ENCODE measurements around the gene HMG20A. TPM values are rescaled to one million over a fixed set of nuclear protein-coding genes. Genes with fewer than 3 reads are reported as not detected.

HMG20A gene
- total RNA-seq, 6 experiments from 2014 or later, result 26.6 to 30.5 (median 28.3) TPM

DNA sequence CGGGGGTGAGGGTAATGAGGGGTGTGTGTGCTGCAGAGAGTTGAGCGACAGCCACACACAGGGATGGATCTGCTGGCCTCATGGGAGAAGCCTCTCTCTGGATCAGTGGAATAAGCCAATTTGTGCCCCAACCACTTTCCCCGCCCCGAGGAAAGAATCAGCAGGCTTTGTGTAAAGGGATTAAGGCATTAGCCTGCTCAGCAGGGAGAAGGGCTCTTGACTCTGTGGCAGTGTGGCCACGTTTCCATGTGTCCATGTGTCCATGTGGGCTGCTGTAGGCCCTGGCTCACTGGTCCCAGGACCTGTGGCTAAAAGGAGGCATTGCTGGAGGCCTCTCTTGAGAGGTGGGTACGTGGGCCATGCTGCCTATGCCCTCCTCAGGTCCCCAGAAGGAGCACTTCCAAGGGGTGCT, 104.7 kb downstream of the HMG20A start:
- Mint-ChIP-seq H3K4me1 (ENCODE audit: low read depth) (peaks cover 10% of the 10 kb centered on the region), H3K27me3 (ENCODE audit: insufficient read depth) (peaks cover 9% of the 10 kb centered on the region), H3K27ac (no peak overlapping the region), H3K9me3 (no peaks in the 10 kb centered on the region), H3K36me3 (ENCODE audit: low read depth) (no peaks in the 10 kb centered on the region), H3K4me3 (no peak overlapping the region)
- TF ChIP-seq, protein P1, sequence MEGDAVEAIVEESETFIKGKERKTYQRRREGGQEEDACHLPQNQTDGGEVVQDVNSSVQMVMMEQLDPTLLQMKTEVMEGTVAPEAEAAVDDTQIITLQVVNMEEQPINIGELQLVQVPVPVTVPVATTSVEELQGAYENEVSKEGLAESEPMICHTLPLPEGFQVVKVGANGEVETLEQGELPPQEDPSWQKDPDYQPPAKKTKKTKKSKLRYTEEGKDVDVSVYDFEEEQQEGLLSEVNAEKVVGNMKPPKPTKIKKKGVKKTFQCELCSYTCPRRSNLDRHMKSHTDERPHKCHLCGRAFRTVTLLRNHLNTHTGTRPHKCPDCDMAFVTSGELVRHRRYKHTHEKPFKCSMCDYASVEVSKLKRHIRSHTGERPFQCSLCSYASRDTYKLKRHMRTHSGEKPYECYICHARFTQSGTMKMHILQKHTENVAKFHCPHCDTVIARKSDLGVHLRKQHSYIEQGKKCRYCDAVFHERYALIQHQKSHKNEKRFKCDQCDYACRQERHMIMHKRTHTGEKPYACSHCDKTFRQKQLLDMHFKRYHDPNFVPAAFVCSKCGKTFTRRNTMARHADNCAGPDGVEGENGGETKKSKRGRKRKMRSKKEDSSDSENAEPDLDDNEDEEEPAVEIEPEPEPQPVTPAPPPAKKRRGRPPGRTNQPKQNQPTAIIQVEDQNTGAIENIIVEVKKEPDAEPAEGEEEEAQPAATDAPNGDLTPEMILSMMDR (IDR thresholded peaks at IDR 0.05), result no peak
- no peak for DNase-seq

DNA sequence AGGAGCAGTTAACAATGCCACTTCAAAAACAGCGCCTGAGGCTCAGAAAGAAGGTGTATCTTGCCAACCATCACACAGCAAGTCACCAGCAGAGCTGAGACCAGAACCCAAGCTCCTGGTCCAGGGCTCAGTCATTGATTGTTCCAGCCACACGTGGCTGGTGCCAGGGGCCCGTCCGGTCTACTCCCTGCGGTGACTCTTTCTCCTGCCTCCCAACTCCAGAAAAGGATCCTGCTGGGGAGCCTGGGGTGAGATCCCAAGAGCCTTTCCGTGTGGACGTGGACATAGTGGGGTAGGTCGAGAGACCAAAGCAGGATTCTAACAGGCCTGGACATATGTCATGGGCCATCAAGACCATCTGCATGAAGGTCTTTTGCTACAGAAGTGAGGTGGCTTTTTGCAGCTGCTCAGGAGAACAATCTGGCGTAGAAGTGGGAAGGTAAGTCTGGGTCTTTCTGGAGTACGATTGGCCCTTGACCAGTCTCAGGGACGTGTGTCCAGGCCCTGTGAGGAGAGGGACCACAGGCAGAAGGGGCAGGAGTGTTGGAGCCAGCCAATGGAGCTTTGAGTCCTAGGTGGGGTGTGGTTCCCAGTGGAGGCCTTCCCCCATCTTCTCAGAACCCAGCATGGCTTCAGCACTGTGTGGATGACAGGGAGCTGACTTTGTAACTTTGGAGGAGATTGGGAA, 105.4 kb downstream of the HMG20A start:
- no peak overlapping the region for H3K27ac Mint-ChIP-seq
- H3K9me3 Mint-ChIP-seq, result no peaks in the 10 kb centered on the region
- DNase-seq, result no peak
- H3K4me3 Mint-ChIP-seq, result no peak overlapping the region
- peaks cover 15% of the 10 kb centered on the region for H3K4me1 Mint-ChIP-seq (ENCODE audit: low read depth)
- H3K36me3 Mint-ChIP-seq (ENCODE audit: low read depth), result no peaks in the 10 kb centered on the region
- TF ChIP-seq, protein P1 (IDR thresholded peaks at IDR 0.05), result no peak
- H3K27me3 Mint-ChIP-seq (ENCODE audit: insufficient read depth), result peaks cover 15% of the 10 kb centered on the region

DNA sequence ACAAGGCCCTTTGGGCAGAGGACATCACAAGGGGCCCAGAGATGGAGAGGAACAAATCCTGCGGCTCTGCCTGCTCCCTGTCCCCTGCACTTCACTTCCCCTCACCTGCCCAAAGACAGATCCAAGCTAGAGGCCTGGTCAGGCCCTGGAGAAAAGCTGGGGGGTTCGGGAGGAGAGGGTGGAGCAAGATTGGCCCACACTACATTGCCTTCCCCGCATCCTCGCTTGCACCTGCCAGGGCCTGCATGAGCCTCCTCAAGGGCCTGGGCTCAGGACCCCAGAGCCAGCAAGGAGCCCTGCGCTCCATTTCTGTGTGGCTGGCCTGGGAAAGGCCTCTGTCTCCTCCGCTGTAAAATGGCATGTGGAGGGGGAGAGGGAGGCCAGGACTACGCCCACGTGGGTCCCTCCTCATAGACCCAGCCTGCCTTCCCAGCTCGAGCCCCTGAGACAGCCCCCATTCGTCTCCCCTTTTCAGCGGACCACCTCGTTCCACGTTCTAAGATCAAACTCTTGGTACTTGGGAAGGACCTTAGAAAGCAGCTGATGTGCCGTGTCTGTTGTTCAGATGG, 106.0 kb downstream of the HMG20A start:
- Mint-ChIP-seq H3K36me3 (ENCODE audit: low read depth) (no peaks in the 10 kb centered on the region), H3K27me3 (ENCODE audit: insufficient read depth) (peaks cover 18% of the 10 kb centered on the region), H3K9me3 (no peaks in the 10 kb centered on the region), H3K27ac (peak overlapping the region; percentile 69), H3K4me3 (peak overlapping the region; percentile 51; the same call in 1 of the 2 replicates), H3K4me1 (ENCODE audit: low read depth) (peaks cover 15% of the 10 kb centered on the region)
- TF ChIP-seq, protein P1 (IDR thresholded peaks at IDR 0.05), result no peak
- DNase-seq, result no peak

DNA sequence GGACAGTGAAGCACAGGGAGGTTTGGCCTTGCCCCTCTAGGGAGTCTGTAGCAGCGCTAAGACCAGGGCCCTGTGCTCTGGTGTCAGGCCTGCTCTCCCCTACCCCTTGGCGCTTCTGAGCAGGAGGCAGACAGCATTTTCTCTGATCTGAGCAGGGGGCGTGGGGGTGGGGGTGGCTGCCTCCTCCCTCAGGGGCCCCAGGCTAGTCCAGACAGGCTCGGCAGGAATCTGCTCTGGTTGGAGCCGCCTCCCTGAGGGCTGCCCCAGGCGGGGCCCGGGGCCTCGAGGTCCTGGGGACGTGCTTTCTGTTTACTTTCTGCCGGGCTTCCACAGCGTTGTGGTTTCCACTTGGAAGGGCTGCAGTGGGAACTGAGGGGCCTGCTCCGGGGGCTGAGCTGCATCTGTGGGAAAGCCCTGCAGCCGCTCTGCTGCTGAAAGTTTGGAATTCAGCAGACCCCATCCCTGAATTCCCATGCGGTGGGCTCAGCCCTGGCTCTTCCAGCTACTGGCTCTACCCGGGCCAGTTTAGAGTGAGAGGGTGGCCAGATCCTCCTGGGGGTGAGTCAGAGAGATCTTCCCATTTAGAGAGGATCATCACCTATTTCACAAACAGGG, 106.6 kb downstream of the HMG20A start:
- H3K4me1 Mint-ChIP-seq (ENCODE audit: low read depth), result peaks cover 15% of the 10 kb centered on the region
- peaks cover 23% of the 10 kb centered on the region for H3K27me3 Mint-ChIP-seq (ENCODE audit: insufficient read depth)
- TF ChIP-seq, protein P1 (IDR thresholded peaks at IDR 0.05), result no peak
- peak overlapping the region; percentile 51 for H3K4me3 Mint-ChIP-seq
- no peaks in the 10 kb centered on the region for H3K9me3 Mint-ChIP-seq
- no peak for DNase-seq
- no peaks in the 10 kb centered on the region for H3K36me3 Mint-ChIP-seq (ENCODE audit: low read depth)
- peak overlapping the region; percentile 69 for H3K27ac Mint-ChIP-seq

DNA sequence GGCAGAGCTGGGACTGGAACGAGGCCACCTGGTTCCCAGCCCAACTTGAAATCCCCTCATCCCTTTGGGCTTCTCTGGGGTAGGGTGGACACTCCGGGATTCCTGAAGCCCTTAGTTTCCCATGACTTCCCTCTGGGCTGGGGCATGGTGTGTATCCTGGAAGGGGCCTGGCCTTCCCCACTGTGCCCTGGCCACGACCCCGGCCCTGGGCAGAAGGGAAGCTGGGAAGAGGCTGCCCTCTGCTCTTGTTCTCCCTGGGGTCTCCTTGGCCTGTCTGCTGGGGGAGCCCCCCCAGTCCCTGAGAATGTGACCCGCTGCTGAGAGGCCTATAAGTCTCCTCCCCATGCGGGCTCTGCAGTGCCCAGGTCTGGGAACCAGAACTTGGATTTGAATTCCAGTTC, 107.1 kb downstream of the HMG20A start:
- Mint-ChIP-seq H3K27ac (no peak overlapping the region), H3K4me1 (ENCODE audit: low read depth) (peaks cover 15% of the 10 kb centered on the region), H3K36me3 (ENCODE audit: low read depth) (no peaks in the 10 kb centered on the region), H3K9me3 (no peaks in the 10 kb centered on the region), H3K27me3 (ENCODE audit: insufficient read depth) (peaks cover 25% of the 10 kb centered on the region), H3K4me3 (no peak overlapping the region)
- TF ChIP-seq, protein P1 (IDR thresholded peaks at IDR 0.05), result no peak
- DNase-seq, result no peak
